Stimulated activated CD4-positive, alpha-beta T cell treated with anti-CD3 and anti-CD28 coated beads, TNF-alpha, amount 100 ng/mL, for 4 hours (primary cell): ENCODE measurements around the gene EPAS1.

Source experiments
- DNase-seq, 3 experiments: peaks; one replicate each; pipeline ENCODE4 v3.0.0-alpha.2; 2020; ENCODE audit warnings: low read depth in 3 of 3

EPAS1 gene

DNA sequence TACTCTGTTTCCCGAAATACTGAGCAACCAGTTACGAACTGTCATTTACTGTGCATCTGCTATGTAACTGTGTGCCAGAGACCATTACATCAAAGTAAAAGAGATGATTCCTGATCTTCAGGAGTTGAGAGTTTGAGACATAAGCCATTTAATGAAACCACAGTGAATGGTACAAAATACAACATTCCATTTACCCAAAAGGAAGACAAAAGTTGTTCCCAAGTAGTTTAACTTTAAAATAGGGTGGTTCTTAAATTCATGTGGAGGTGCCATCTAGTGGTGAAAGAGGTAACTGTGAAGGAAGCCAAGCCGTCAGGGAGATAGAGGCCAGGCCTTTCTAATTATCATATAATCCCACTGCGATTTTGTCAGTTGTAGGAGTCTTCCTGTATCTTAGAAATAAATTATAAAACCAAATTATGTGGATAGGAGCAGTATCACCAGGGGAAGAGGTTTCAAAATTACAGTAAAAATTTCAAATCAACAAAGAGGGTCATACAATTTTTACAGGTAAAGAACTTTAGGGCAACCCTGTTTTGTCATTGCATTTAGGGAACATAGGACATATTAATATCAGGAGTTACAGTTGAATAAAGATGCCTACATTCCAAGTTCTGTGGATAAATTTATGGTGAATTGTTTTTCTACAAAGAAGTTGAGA lies 67.7 kb downstream of the EPAS1 start:
- no peak for DNase-seq

DNA sequence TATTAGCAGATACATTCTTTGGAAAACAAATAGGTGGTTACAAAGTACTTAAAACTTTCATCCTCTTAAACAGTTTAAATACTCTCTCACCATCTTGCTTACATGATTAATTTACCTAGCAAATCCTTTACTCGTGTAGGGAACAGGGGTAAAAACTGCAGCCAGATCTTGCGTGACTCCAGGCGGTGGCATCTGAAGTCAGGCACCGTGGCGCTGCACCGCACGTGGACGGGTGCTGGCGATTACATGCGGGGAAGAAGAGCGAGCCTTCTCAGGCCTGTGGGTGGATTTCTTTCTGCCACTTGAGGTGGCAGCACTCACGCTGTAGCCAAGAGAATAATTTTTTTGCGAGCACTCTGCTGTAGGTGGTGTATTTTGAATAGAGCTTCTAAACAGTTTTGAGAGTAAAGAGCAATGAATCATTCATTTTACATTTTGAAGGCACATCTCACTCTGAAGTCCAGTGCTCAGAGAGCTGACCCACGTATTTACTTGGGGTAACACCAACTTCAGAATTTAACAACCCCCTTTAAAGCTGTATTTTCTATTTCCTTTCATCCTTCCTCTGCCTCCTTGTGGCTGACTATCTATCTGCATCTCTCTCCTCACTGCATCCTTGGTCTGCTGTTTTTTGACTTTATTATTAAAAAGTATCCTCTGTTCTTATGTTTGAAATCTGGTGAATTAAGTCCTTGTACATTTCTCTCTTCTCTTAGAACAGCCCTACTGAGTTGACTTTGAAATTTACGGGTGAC lies 68.9 kb downstream of the EPAS1 start:
- no peak for DNase-seq

DNA sequence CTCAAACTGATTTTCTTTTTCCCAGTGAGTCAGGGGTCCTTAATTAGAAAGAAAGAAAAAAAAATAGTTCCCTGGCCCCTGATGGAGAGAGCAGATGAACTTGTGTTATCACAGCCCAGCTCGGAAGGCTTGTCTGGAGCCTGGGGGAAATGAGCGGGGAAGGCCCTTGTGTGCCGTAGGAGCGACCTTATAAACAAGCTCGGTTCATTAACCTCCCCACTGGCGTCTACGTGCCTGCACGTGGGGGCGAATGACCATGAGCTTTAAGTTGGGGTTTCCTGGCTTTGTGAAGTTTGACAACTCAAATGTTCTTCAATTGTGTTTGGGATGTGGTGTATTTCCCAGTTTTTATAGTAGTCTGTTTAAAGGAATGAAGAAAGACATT lies 69.5 kb downstream of the EPAS1 start:
- no peak for DNase-seq

DNA sequence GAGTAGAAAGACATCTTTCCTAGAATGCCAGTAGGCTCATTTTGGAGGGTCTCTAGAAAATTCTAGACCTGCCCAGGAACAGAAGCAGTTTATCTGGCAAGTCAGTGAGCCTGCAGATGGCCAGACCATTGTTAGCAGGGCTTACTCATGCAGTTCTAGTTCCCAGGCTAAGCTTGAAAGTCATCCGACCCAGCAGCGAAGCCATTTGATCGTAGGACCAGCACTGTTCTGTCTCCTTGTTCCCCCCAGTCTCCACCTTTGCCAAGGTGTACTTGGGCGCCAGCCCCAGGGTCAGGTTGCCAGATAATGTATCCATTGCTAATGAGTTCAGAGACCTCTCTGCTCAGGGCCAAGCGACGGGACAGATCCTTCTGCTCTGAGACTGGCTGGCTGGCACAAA lies 70.1 kb downstream of the EPAS1 start:
- DNase-seq, result no peak

DNA sequence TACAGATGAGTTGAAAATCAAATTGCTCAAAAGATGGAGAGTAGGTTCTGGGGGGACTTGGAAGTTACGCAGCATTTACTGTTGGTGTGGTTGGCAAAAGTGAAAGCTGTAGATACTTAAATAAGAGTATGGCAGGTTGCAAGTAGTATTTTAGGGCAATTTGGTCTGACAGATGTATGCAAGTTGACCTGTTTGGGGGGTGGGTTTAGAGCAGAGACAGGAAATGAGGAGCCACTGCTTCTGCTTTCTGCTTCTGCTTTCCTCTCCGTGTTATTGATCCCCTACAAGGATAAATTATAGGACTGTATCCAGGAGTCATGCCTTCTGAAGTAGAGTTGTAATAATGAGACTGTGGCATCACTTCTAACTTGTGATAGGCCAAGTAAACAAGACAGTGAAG lies 71.2 kb downstream of the EPAS1 start:
- DNase-seq, result no peak

DNA sequence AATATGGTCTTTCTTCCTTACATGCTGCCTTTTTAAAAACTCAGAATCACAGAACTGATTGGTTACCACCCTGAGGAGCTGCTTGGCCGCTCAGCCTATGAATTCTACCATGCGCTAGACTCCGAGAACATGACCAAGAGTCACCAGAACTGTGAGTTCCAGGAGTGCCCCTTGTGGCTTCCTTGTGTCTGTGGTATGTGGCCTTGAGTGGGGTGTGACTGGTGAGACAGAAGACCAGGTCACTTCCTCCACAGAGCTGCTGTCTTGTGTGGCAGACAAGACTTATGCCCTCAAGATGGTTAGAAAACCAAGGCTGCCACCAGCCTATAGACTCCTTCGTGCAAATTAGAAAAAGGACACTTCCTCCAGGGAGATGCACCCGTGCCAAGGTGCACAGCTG lies 72.6 kb downstream of the EPAS1 start:
- DNase-seq, result no peak

DNA sequence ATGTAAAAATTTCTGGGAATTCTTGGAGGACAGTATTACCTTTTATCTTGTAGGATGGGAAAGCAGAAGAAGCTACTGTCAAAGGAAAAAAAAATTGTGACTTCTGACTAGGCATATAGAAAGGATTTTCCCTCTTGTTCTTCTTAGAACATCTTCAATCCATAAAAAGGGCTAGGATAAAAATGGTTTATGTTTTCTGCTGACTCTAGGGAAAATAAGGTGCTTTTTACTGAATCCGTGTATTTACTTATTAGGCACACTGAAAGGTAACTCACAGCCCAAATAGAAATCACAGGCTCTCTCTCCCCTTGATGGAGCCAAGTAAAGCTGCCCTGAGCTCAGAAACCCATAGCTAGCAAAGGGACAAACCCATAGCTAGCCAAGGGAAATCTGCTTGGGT lies 74.6 kb downstream of the EPAS1 start:
- no peak for DNase-seq

DNA sequence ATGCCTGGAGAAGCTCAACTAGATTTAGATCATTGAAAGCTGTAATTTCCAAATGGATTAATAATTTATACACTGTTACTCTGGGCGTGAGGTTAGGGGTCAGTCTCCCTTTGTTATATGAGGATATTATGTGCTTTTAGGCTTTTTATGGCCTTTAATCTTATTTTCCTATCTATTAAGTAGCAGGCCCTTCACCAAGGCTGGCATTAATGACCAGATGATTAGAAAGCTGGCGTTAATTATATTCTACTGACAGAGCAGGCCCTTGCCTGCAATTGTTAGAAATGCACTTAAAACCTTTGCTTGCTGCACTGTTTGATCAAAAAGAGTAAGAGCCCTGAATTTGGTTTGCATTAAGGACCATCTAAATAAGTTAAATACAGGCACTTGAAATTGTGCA lies 75.3 kb downstream of the EPAS1 start:
- DNase-seq, result no peak

DNA sequence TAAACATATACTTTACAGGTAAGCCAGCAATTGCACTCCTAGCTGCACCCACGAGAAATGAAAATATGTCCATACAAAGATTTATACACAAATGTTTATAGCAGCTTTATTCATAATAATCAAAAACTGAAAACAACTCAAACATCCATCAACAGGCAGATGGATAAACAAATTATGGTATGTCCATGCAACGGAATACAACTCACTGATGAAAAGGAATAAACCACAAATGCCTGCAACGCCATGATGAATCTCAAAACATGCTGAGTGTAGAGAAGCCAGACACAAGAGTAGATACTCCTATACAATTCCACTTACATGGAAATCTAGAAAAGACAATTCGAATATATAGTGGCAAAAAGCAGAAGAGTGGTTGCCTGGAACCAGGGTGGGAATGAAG lies 76.0 kb downstream of the EPAS1 start:
- DNase-seq, result no peak

DNA sequence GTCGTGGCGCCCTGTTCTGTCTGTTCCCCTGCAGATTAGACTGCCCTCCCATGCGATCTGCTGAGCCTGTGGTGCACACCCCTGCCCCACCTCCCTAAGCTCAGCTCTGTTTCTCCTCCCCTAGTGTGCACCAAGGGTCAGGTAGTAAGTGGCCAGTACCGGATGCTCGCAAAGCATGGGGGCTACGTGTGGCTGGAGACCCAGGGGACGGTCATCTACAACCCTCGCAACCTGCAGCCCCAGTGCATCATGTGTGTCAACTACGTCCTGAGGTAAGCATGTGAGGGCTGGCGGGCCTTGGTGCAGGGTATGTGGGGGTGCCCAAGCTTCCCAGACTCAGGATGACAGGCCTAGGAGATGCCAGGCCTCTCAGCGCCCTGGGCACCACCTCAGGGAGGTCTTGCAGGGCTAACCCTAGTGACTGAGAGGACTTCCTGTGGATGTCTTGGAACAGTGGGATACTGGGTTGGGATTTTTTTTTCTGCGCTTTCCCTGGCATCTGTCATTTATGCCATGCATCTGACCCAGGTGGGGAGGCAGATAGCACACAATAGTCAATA lies 78.4 kb downstream of the EPAS1 start:
- DNase-seq, result no peak

DNA sequence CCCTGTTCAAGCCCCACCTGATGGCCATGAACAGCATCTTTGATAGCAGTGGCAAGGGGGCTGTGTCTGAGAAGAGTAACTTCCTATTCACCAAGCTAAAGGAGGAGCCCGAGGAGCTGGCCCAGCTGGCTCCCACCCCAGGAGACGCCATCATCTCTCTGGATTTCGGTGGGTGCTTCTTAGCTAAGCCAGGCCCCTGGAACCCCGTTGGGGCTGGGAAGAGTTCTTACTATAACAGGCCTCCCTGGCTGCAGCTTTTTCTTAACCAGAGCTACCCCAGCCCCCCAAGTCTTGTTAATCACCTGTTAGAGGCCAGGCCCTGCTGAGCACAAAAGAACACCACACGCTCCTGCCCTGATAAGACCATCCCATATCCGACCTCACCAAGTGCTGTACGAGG lies 79.4 kb downstream of the EPAS1 start:
- DNase-seq, result no peak

DNA sequence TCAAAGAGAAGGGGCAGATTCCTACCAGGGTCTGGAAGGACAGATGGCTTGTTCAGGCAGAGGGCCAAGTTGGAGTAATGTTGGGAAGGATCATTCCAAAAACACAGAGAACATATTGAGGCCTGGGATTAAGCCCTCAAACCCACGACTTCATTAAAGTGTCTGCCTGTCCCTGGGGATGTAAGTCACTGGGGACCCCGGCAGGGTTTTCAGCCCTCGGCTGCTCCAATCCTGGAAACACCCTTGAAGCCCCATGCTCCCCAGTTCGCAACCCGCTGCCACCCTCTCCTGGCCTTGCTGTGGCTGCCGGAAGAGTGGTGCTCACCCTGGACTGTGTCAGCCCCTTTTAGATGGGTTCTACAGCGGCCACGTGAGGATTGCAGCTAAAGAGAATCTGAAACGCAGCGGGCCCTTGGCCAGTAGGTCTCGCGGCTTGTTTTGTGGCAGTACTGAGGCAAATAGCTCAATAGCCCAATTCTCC lies 79.9 kb downstream of the EPAS1 start:
- DNase-seq, result no peak

DNA sequence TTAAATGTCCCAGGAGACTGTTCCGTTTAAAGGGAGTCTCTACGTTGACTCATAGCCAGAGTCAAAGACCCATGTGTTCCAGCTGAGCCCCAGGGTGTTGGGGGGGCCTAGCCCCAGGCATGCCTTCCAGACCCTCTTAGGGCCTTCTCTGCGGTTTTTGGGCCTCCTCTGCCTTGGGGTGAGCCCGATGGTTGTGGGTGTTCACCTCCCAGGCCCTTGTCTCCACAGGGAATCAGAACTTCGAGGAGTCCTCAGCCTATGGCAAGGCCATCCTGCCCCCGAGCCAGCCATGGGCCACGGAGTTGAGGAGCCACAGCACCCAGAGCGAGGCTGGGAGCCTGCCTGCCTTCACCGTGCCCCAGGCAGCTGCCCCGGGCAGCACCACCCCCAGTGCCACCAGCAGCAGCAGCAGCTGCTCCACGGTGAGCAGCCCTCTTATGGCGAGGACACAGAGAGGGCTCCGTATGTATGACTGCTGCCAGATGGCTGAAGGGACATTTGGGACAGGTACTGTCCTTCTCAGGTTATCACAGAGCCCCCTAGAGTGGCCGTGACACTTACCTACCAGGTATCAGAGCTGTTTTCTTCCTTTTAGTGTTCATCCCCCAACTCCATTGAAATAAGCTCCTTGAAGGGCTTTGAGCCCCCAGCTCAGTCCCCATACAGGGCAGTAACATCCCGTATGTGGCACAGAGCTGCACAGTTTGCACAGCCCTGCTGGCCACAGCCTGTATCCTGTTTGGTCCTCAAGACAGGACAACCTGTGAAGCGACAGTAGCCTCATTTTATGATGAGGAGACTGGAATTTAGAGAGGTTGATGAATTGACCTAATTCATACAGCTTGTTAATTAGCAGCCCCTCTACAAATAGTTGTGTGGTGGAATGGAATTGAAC lies 80.7 kb downstream of the EPAS1 start:
- DNase-seq, result no peak

DNA sequence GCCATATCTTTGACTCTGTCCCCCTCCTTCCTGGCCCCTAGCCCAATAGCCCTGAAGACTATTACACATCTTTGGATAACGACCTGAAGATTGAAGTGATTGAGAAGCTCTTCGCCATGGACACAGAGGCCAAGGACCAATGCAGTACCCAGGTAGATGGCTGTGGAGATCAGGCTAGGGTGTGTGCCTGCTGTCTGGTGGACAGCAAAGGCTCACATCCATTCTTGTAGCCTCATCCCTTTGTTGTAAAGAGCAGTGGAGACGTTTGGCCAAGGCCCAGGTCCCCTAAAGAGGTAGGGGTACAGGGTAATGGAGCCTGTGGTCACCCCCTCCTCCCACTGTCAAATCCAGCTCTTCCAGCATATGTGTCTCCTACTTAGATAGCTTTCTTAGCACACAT lies 81.4 kb downstream of the EPAS1 start:
- no peak for DNase-seq

DNA sequence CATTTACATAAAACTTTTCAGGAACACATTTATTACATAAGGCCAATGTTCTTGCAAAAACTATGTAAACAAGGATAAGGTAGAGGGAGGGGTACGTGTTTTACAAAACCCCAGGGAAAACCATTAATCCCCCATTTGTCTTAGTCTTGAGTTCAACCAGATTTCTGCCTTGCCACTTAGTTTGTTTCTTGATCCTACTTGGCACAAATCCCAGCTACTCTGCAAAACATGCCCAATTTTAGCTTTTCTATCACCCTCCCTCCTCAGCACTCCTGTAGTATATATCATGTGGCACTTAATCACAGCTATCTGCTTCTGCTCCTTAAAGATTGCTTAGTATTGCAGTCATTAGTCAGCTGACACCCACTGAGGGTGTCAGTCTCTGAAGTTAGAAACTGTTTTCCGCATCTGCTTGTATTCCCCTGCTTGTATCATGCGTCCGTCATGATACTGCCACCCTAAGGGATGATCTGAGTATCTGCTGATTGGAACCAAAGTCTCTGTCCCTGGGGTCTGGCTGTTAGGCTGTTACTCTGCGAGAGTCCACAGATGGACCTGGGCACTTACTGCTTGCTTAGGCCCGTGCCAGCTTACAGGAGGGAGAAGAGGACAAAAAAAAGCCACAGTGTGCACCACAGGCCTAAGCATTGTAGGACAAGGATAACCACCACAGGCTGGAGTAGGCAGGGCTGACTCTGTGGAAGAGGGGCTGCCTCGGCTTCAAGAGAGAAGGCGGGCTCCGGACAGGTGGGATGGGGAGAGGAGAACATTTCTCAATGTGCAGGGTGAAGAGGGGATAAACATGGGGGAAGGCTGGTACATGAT lies 82.2 kb downstream of the EPAS1 start:
- no peak for DNase-seq

DNA sequence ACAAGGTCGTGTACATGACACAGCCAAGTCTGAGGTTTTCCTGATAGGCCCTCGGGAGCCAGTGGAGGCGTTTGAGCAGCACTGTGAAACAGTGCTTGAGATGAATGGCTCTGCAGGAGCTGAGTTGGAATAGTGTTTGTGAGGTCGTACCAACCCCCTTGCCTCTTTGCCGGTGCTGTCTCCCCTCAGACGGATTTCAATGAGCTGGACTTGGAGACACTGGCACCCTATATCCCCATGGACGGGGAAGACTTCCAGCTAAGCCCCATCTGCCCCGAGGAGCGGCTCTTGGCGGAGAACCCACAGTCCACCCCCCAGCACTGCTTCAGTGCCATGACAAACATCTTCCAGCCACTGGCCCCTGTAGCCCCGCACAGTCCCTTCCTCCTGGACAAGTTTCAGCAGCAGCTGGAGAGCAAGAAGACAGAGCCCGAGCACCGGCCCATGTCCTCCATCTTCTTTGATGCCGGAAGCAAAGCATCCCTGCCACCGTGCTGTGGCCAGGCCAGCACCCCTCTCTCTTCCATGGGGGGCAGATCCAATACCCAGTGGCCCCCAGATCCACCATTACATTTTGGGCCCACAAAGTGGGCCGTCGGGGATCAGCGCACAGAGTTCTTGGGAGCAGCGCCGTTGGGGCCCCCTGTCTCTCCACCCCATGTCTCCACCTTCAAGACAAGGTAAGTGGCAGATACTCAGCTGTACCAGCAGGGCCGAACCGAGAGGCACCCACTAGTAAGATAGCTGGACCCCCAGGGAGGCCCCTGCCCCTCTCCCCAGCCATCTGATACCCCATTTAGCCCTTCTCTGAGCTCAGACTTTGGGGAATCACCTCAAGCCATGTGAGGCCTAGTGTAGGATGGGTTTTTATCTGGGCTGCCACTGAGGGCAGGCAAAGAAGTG lies 83.1 kb downstream of the EPAS1 start:
- DNase-seq, result no peak

DNA sequence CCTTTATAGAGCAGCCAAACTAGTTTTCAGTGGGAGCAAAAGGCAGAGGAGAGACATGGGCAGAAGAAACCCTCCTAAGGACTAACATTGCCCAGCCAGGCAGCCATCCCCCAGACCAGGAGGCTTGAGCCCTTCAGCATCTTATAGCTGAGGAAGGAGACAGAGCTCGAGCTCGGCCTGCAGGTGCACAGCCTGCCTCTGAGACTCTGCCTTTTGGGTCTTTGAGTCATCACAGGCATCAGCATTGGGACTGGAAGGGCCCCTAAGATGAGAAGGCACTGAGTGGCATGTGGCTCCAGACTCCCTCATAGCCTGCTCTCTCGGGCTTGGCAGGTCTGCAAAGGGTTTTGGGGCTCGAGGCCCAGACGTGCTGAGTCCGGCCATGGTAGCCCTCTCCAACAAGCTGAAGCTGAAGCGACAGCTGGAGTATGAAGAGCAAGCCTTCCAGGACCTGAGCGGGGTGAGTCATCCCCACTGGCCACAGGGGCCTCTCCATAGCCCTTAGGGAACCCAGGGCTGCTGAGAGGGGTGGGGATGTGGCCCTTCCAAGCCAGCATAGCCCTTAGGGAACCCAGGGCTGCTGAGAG lies 84.1 kb downstream of the EPAS1 start:
- no peak for DNase-seq

DNA sequence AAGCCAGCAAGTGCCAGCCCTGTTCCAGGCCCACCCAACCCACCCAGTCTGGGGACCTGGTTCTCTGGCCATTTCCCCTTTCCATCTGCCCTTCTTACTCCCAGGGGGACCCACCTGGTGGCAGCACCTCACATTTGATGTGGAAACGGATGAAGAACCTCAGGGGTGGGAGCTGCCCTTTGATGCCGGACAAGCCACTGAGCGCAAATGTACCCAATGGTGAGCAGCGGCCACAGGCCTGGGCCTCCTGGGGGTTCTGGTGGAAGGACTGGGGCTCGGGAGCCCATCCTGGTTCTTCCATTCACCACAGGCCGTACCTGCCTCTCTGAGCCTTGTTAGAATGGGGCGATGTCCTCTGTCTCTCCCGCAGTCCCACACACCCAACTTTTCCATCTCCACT lies 84.7 kb downstream of the EPAS1 start:
- no peak for DNase-seq

DNA sequence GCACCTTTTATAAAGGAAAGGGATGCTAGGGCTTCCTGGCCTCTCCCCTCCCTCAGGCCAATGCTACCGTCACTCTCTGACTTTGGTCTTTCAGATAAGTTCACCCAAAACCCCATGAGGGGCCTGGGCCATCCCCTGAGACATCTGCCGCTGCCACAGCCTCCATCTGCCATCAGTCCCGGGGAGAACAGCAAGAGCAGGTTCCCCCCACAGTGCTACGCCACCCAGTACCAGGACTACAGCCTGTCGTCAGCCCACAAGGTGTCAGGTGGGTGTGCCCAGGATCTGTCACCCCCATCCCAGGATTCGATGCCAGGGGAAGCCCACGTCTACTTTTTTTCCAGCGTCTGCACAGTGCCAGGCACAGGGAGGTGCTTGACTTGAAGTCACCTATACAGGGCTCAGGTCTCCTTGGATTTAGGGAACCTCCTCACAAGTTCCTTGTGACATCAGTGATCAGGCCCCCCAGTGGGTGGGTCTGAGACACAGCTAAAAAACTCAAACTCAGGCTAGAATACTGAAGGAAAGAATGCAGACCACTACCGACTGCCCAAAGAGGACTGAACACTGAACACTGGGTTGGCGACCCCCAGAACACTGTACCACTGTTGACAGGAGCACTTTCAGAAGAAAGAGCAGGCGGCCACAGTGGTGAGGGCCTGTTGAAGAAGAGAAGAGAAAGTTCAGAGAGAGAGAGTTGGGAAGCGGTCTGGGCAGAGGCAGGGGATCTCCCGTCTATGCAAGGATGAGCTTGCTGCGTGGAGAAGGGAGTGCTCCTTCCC lies 85.3 kb downstream of the EPAS1 start:
- no peak for DNase-seq
